Measurements from ENCODE around the gene MRPS31. TPM values are rescaled to one million over a fixed set of nuclear protein-coding genes. Genes with fewer than 3 reads are reported as not detected.

The MRPS31 gene
- polyA plus RNA-seq, 3 donors = 43.5 to 48.4 (median 47.8) TPM

DNA sequence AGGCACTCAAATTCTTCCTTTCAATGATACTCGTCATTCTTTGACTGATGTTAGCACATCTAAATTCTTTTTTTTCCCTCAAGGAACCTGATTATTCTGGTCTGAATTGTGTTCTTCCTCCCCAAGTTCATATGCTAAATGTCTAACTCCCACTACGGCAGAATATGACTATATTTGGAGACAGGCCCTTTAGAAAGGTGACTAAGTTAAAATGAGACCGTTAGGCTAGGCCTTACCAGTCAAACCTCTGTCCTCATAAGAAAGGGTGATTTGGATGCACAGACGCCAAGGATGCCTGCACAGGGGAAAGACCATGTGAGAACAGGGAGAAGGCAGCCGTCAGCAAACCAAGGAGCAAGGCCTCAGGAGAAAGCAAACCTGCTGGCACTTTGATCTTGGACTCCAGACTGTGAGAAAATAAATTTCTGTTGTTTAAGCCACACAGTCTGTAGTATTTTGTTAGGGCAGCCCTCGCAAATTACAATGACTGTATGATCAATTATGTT lies 91.5 kb downstream of the MRPS31 start:
- no peak for DNase-seq (ENCODE audit: low read depth in 3 of 3, low spot score in 2 of 3)

Other genes starting within 250 kb of the MRPS31 start
- 10 to 100 TPM; 15.1 to 16.7 (median 15.4) TPM for gene FOXO1, start 104.5 kb downstream of the MRPS31 start, polyA plus RNA-seq (ENCODE audit: insufficient read length in 3 of 3)
- 10 to 100 TPM; 16.8 to 18.7 (median 17.0) TPM for gene SLC25A15, start 18.4 kb upstream of the MRPS31 start, polyA plus RNA-seq (ENCODE audit: insufficient read length in 3 of 3)
- gene ELF1, start 248.1 kb upstream of the MRPS31 start, polyA plus RNA-seq (ENCODE audit: insufficient read length in 3 of 3) = 10 to 100 TPM; 48.0 to 50.7 (median 50.1) TPM